Urothelium cell line (cell line): ENCODE measurements around the gene DIS3L2.

Source experiments
- DNase-seq: peaks from one replicate; pipeline ENCODE4 v3.0.0; 2011; ENCODE audit warnings: low spot score, mixed read lengths
- FAIRE-seq: peaks from 2 replicates; lab custom pipeline; 2011; peaks lifted over from hg19 to GRCh38; lab: Jason Lieb, UNC

The DIS3L2 gene

GRCh38 chr2:231961349-231962166, at the start of gene DIS3L2:
DIS3L2 (plus strand) TSS chr2:231961713; CDS start chr2:232014928, 53,215 bp downstream.
- no peak for FAIRE-seq

GRCh38 chr2:231914077-231914690, 47.3 kb upstream of the DIS3L2 start:
- FAIRE-seq (no peak), DNase-seq (no peak)

More at GRCh38 chr2:231961349-231962166, at the start of gene DIS3L2:
- DNase-seq: peak; percentile 91

- DNase-seq (no peak), FAIRE-seq (no peak)
Observed at GRCh38 chr2:231917280-231918066, 44.0 kb upstream of the DIS3L2 start.

- FAIRE-seq: no peak
- DNase-seq: no peak
Observed at GRCh38 chr2:231918501-231919330, 42.8 kb upstream of the DIS3L2 start.

GRCh38 chr2:231919341-231920035, 42.0 kb upstream of the DIS3L2 start:
- FAIRE-seq: no peak
- no peak for DNase-seq

GRCh38 chr2:231920366-231920765, 41.1 kb upstream of the DIS3L2 start:
- no peak for DNase-seq

GRCh38 chr2:231920795-231921194, 40.7 kb upstream of the DIS3L2 start:
- FAIRE-seq: no peak
- no peak for DNase-seq

More at GRCh38 chr2:231920366-231920765, 41.1 kb upstream of the DIS3L2 start:
- no peak for FAIRE-seq

GRCh38 chr2:231922311-231923009, 39.1 kb upstream of the DIS3L2 start:
- FAIRE-seq (no peak), DNase-seq (no peak)

- no peak for FAIRE-seq
- no peak for DNase-seq
Observed at GRCh38 chr2:231923010-231923344, 38.5 kb upstream of the DIS3L2 start.

- FAIRE-seq: no peak
Observed at GRCh38 chr2:231923951-231924888, 37.3 kb upstream of the DIS3L2 start.

GRCh38 chr2:231924889-231925275, 36.6 kb upstream of the DIS3L2 start:
- FAIRE-seq: peak; percentile 17
- peak; percentile 32 for DNase-seq

More at GRCh38 chr2:231923951-231924888, 37.3 kb upstream of the DIS3L2 start:
- DNase-seq: no peak

- peak; percentile 88 for DNase-seq
- FAIRE-seq: no peak
Observed at GRCh38 chr2:231925303-231926179, 36.0 kb upstream of the DIS3L2 start.

- peak; percentile 73 for DNase-seq
- FAIRE-seq: peak; percentile 17
Observed at GRCh38 chr2:231926180-231926741, 35.3 kb upstream of the DIS3L2 start, which contains the start of gene NPPC. NPPC (minus strand) TSS chr2:231926396; CDS start chr2:231926249, 147 bp downstream.

- DNase-seq: no peak
Observed at GRCh38 chr2:231926761-231927565, 34.5 kb upstream of the DIS3L2 start.

GRCh38 chr2:231927566-231927890, 34.0 kb upstream of the DIS3L2 start:
- no peak for FAIRE-seq
- no peak for DNase-seq

More at GRCh38 chr2:231926761-231927565, 34.5 kb upstream of the DIS3L2 start:
- no peak for FAIRE-seq

GRCh38 chr2:231928481-231928880, 33.0 kb upstream of the DIS3L2 start:
- no peak for FAIRE-seq
- no peak for DNase-seq
